ENCODE results near the gene INTS11.

The INTS11 gene

GRCh38 chr1:1329304-1330210 lies 5.1 kb upstream of the INTS11 start:
- Histone ChIP-seq H3K27ac (ENCODE audit: low read depth, low read length) (no peak overlapping the region), H3K27me3 (ENCODE audit: control insufficient read depth, insufficient read depth, low read length) (no peaks in the 10 kb centered on the region), H3K9ac (ENCODE audit: low read length) (no peak overlapping the region), H3K36me3 (ENCODE audit: control insufficient read depth, insufficient read depth, low read length) (peaks cover 2% of the 10 kb centered on the region), H3K4me1 (ENCODE audit: control insufficient read depth, insufficient read depth, low read length) (peaks cover 6% of the 10 kb centered on the region), H3K4me3 (ENCODE audit: low read length) (no peak overlapping the region)

- H3K4me1 ChIP-seq (ENCODE audit: control insufficient read depth, insufficient read depth, low read length) = peaks cover 6% of the 10 kb centered on the region
- H3K27me3 ChIP-seq (ENCODE audit: control insufficient read depth, insufficient read depth, low read length) = no peaks in the 10 kb centered on the region
- H3K4me3 ChIP-seq (ENCODE audit: low read length) = no peak overlapping the region
- peaks cover 2% of the 10 kb centered on the region for H3K36me3 ChIP-seq (ENCODE audit: control insufficient read depth, insufficient read depth, low read length)
- H3K27ac ChIP-seq (ENCODE audit: low read depth, low read length) = no peak overlapping the region
- H3K9ac ChIP-seq (ENCODE audit: low read length) = no peak overlapping the region
Measured at GRCh38 chr1:1328254-1328653, 3.8 kb upstream of the INTS11 start.

- no peak overlapping the region for H3K9ac ChIP-seq (ENCODE audit: low read length)
- H3K4me1 ChIP-seq (ENCODE audit: control insufficient read depth, insufficient read depth, low read length) = peaks cover 9% of the 10 kb centered on the region
- H3K27ac ChIP-seq (ENCODE audit: low read depth, low read length) = no peak overlapping the region
- H3K4me3 ChIP-seq (ENCODE audit: low read length) = no peak overlapping the region
- no peaks in the 10 kb centered on the region for H3K27me3 ChIP-seq (ENCODE audit: control insufficient read depth, insufficient read depth, low read length)
- H3K36me3 ChIP-seq (ENCODE audit: control insufficient read depth, insufficient read depth, low read length) = peaks cover 2% of the 10 kb centered on the region
Measured at GRCh38 chr1:1327291-1327690, 2.8 kb upstream of the INTS11 start.

- H3K27ac ChIP-seq (ENCODE audit: low read depth, low read length) = no peak overlapping the region
Measured at GRCh38 chr1:1326075-1326605, 1.7 kb upstream of the INTS11 start.

GRCh38 chr1:1325288-1326074 lies 1.0 kb upstream of the INTS11 start:
- peak overlapping the region; percentile 84 for H3K4me3 ChIP-seq (ENCODE audit: low read length)
- H3K36me3 ChIP-seq (ENCODE audit: control insufficient read depth, insufficient read depth, low read length) = peaks cover 3% of the 10 kb centered on the region
- H3K9ac ChIP-seq (ENCODE audit: low read length) = peak overlapping the region; percentile 85
- peak overlapping the region; percentile 67 for H3K27ac ChIP-seq (ENCODE audit: low read depth, low read length)
- H3K27me3 ChIP-seq (ENCODE audit: control insufficient read depth, insufficient read depth, low read length) = no peaks in the 10 kb centered on the region
- H3K4me1 ChIP-seq (ENCODE audit: control insufficient read depth, insufficient read depth, low read length) = peaks cover 11% of the 10 kb centered on the region

More at GRCh38 chr1:1326075-1326605, 1.7 kb upstream of the INTS11 start:
- Histone ChIP-seq H3K36me3 (ENCODE audit: control insufficient read depth, insufficient read depth, low read length) (peaks cover 2% of the 10 kb centered on the region), H3K27me3 (ENCODE audit: control insufficient read depth, insufficient read depth, low read length) (no peaks in the 10 kb centered on the region), H3K4me1 (ENCODE audit: control insufficient read depth, insufficient read depth, low read length) (peaks cover 11% of the 10 kb centered on the region), H3K4me3 (ENCODE audit: low read length) (no peak overlapping the region), H3K9ac (ENCODE audit: low read length) (no peak overlapping the region)

- Histone ChIP-seq H3K4me3 (ENCODE audit: low read length) (peak overlapping the region; percentile 90), H3K27me3 (ENCODE audit: control insufficient read depth, insufficient read depth, low read length) (no peaks in the 10 kb centered on the region), H3K27ac (ENCODE audit: low read depth, low read length) (peak overlapping the region; percentile 83), H3K4me1 (ENCODE audit: control insufficient read depth, insufficient read depth, low read length) (peaks cover 11% of the 10 kb centered on the region), H3K9ac (ENCODE audit: low read length) (peak overlapping the region; percentile 68), H3K36me3 (ENCODE audit: control insufficient read depth, insufficient read depth, low read length) (peaks cover 16% of the 10 kb centered on the region)
Measured at GRCh38 chr1:1324084-1324523, 356 bp downstream of the INTS11 start.

- Histone ChIP-seq H3K4me3 (ENCODE audit: low read length) (peak overlapping the region; percentile 10), H3K27me3 (ENCODE audit: control insufficient read depth, insufficient read depth, low read length) (no peaks in the 10 kb centered on the region)
Measured at GRCh38 chr1:1322952-1323351, 1.5 kb downstream of the INTS11 start.

GRCh38 chr1:1322418-1322817 lies 2.0 kb downstream of the INTS11 start:
- peaks cover 19% of the 10 kb centered on the region for H3K4me1 ChIP-seq (ENCODE audit: control insufficient read depth, insufficient read depth, low read length)
- H3K9ac ChIP-seq (ENCODE audit: low read length) = no peak overlapping the region
- no peak overlapping the region for H3K27ac ChIP-seq (ENCODE audit: low read depth, low read length)
- H3K27me3 ChIP-seq (ENCODE audit: control insufficient read depth, insufficient read depth, low read length) = no peaks in the 10 kb centered on the region
- H3K36me3 ChIP-seq (ENCODE audit: control insufficient read depth, insufficient read depth, low read length) = peaks cover 16% of the 10 kb centered on the region
- no peak overlapping the region for H3K4me3 ChIP-seq (ENCODE audit: low read length)

More at GRCh38 chr1:1322952-1323351, 1.5 kb downstream of the INTS11 start:
- Histone ChIP-seq H3K27ac (ENCODE audit: low read depth, low read length) (no peak overlapping the region), H3K9ac (ENCODE audit: low read length) (no peak overlapping the region), H3K4me1 (ENCODE audit: control insufficient read depth, insufficient read depth, low read length) (peaks cover 16% of the 10 kb centered on the region), H3K36me3 (ENCODE audit: control insufficient read depth, insufficient read depth, low read length) (peaks cover 16% of the 10 kb centered on the region)

- no peaks in the 10 kb centered on the region for H3K27me3 ChIP-seq (ENCODE audit: control insufficient read depth, insufficient read depth, low read length)
- no peak overlapping the region for H3K9ac ChIP-seq (ENCODE audit: low read length)
- no peak overlapping the region for H3K4me3 ChIP-seq (ENCODE audit: low read length)
- H3K36me3 ChIP-seq (ENCODE audit: control insufficient read depth, insufficient read depth, low read length) = peaks cover 16% of the 10 kb centered on the region
- H3K4me1 ChIP-seq (ENCODE audit: control insufficient read depth, insufficient read depth, low read length) = peaks cover 19% of the 10 kb centered on the region
- H3K27ac ChIP-seq (ENCODE audit: low read depth, low read length) = no peak overlapping the region
Measured at GRCh38 chr1:1321477-1321876, 3.0 kb downstream of the INTS11 start.

- H3K27ac ChIP-seq (ENCODE audit: low read depth, low read length) = no peak overlapping the region
- H3K27me3 ChIP-seq (ENCODE audit: control insufficient read depth, insufficient read depth, low read length) = no peaks in the 10 kb centered on the region
- peaks cover 19% of the 10 kb centered on the region for H3K4me1 ChIP-seq (ENCODE audit: control insufficient read depth, insufficient read depth, low read length)
- H3K9ac ChIP-seq (ENCODE audit: low read length) = no peak overlapping the region
- H3K36me3 ChIP-seq (ENCODE audit: control insufficient read depth, insufficient read depth, low read length) = peaks cover 14% of the 10 kb centered on the region
- H3K4me3 ChIP-seq (ENCODE audit: low read length) = no peak overlapping the region
Measured at GRCh38 chr1:1320666-1321448, 3.6 kb downstream of the INTS11 start.

- Histone ChIP-seq H3K9ac (ENCODE audit: low read length) (no peak overlapping the region), H3K4me3 (ENCODE audit: low read length) (no peak overlapping the region), H3K27ac (ENCODE audit: low read depth, low read length) (no peak overlapping the region), H3K36me3 (ENCODE audit: control insufficient read depth, insufficient read depth, low read length) (peaks cover 16% of the 10 kb centered on the region), H3K27me3 (ENCODE audit: control insufficient read depth, insufficient read depth, low read length) (no peaks in the 10 kb centered on the region), H3K4me1 (ENCODE audit: control insufficient read depth, insufficient read depth, low read length) (peaks cover 13% of the 10 kb centered on the region)
Measured at GRCh38 chr1:1319646-1319941, 4.9 kb downstream of the INTS11 start.

Measured in rectal smooth muscle tissue (tissue), 1 donor.